Measurements from ENCODE around the gene ZCCHC7.

Gene ZCCHC7

GRCh38 chr9:37337301-37337890, 217.0 kb downstream of the ZCCHC7 start:
- Histone ChIP-seq H3K27ac (replicated peaks) (no peak overlapping the region), H3K27me3 (ENCODE audit: insufficient read depth, poor library complexity, severe bottlenecking) (no peaks in the 10 kb centered on the region), H3K4me3 (replicated peaks; ENCODE audit: insufficient read depth, low read length) (no peak overlapping the region)
- no peak for DNase-seq (ENCODE audit: low read depth in 1 of 2, low spot score in 1 of 2)
- TF ChIP-seq CTCF (IDR thresholded peaks at IDR 0.05; ENCODE audit: insufficient read depth, low read length) (no peak), REST (IDR thresholded peaks at IDR 0.05; ENCODE audit: insufficient replicate concordance, low read depth) (no peak), GABPA (IDR thresholded peaks at IDR 0.05; ENCODE audit: low read depth) (no peak), POLR2AphosphoS5 (IDR thresholded peaks at IDR 0.05; ENCODE audit: low read depth) (no peak), SPI1 (IDR thresholded peaks at IDR 0.05; ENCODE audit: borderline replicate concordance, low read depth) (no peak)

- no peaks in the 10 kb centered on the region for H3K27me3 ChIP-seq (ENCODE audit: insufficient read depth, poor library complexity, severe bottlenecking)
- DNase-seq (ENCODE audit: low read depth in 1 of 2, low spot score in 1 of 2), result no peak
- no peak overlapping the region for H3K27ac ChIP-seq (replicated peaks)
- no peak overlapping the region for H3K4me3 ChIP-seq (replicated peaks; ENCODE audit: insufficient read depth, low read length)
- TF ChIP-seq CTCF (IDR thresholded peaks at IDR 0.05; ENCODE audit: insufficient read depth, low read length), result no peak
- TF ChIP-seq REST (IDR thresholded peaks at IDR 0.05; ENCODE audit: insufficient replicate concordance, low read depth), result no peak
- no peak for TF ChIP-seq GABPA (IDR thresholded peaks at IDR 0.05; ENCODE audit: low read depth)
Observed at GRCh38 chr9:37338218-37338617, 217.8 kb downstream of the ZCCHC7 start.

GRCh38 chr9:37339923-37340322, 219.5 kb downstream of the ZCCHC7 start:
- TF ChIP-seq CTCF (IDR thresholded peaks at IDR 0.05; ENCODE audit: insufficient read depth, low read length) (no peak), GABPA (IDR thresholded peaks at IDR 0.05; ENCODE audit: low read depth) (no peak), SPI1 (IDR thresholded peaks at IDR 0.05; ENCODE audit: borderline replicate concordance, low read depth) (no peak)
- Histone ChIP-seq H3K27ac (replicated peaks) (no peak overlapping the region), H3K27me3 (ENCODE audit: insufficient read depth, poor library complexity, severe bottlenecking) (no peaks in the 10 kb centered on the region), H3K4me3 (replicated peaks; ENCODE audit: insufficient read depth, low read length) (no peak overlapping the region)
- no peak for DNase-seq (ENCODE audit: low read depth in 1 of 2, low spot score in 1 of 2)

GRCh38 chr9:37340961-37341360, 220.6 kb downstream of the ZCCHC7 start:
- no peak for DNase-seq (ENCODE audit: low read depth in 1 of 2, low spot score in 1 of 2)
- H3K4me3 ChIP-seq (replicated peaks; ENCODE audit: insufficient read depth, low read length), result no peak overlapping the region
- H3K27me3 ChIP-seq (ENCODE audit: insufficient read depth, poor library complexity, severe bottlenecking), result no peaks in the 10 kb centered on the region
- no peak overlapping the region for H3K27ac ChIP-seq (replicated peaks)
- TF ChIP-seq REST (IDR thresholded peaks at IDR 0.05; ENCODE audit: insufficient replicate concordance, low read depth) (no peak), POLR2AphosphoS5 (IDR thresholded peaks at IDR 0.05; ENCODE audit: low read depth) (no peak), SPI1 (IDR thresholded peaks at IDR 0.05; ENCODE audit: borderline replicate concordance, low read depth) (no peak), CTCF (IDR thresholded peaks at IDR 0.05; ENCODE audit: insufficient read depth, low read length) (no peak), GABPA (IDR thresholded peaks at IDR 0.05; ENCODE audit: low read depth) (no peak)

Measured in HL-60 (cell line).